ENCODE measurements around the gene DDX25.
A peak's percentile ranks its signal among the peaks of the same experiment; 100 is the strongest.

DDX25 gene

DNA sequence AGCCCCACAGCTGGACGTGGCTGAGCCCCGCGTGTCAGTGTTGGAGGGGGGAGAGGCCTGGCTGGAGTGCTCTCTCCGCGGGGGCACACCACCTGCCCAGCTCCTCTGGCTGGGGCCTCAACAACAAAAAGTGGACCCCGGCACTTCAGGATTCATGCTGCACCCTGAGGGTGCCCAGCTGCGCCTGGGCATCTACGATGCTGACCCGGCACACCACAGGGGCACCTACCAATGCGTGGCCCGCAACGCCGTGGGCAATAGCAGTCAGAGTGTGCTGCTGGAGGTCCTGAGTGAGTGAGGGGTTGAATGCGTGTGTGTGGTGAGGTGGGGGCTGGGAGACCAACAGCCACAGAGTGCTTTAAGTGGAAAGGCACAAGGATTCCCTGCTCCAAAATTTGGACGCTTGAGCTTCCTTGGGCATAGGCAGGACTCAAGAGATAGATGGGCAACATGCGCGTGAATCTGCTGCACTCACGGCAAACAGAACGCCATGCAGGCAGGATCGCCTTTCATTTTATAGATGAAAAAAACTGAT lies 49.2 kb downstream of the DDX25 start:
- H3K27ac ChIP-seq: peak overlapping the region; percentile 14; the same call in 1 of the 2 replicates
- TF ChIP-seq, protein P1, sequence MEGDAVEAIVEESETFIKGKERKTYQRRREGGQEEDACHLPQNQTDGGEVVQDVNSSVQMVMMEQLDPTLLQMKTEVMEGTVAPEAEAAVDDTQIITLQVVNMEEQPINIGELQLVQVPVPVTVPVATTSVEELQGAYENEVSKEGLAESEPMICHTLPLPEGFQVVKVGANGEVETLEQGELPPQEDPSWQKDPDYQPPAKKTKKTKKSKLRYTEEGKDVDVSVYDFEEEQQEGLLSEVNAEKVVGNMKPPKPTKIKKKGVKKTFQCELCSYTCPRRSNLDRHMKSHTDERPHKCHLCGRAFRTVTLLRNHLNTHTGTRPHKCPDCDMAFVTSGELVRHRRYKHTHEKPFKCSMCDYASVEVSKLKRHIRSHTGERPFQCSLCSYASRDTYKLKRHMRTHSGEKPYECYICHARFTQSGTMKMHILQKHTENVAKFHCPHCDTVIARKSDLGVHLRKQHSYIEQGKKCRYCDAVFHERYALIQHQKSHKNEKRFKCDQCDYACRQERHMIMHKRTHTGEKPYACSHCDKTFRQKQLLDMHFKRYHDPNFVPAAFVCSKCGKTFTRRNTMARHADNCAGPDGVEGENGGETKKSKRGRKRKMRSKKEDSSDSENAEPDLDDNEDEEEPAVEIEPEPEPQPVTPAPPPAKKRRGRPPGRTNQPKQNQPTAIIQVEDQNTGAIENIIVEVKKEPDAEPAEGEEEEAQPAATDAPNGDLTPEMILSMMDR (conservative IDR thresholded peaks at IDR 0.05): no peak
- no peak for TF ChIP-seq ZFX (IDR thresholded peaks at IDR 0.05)

DNA sequence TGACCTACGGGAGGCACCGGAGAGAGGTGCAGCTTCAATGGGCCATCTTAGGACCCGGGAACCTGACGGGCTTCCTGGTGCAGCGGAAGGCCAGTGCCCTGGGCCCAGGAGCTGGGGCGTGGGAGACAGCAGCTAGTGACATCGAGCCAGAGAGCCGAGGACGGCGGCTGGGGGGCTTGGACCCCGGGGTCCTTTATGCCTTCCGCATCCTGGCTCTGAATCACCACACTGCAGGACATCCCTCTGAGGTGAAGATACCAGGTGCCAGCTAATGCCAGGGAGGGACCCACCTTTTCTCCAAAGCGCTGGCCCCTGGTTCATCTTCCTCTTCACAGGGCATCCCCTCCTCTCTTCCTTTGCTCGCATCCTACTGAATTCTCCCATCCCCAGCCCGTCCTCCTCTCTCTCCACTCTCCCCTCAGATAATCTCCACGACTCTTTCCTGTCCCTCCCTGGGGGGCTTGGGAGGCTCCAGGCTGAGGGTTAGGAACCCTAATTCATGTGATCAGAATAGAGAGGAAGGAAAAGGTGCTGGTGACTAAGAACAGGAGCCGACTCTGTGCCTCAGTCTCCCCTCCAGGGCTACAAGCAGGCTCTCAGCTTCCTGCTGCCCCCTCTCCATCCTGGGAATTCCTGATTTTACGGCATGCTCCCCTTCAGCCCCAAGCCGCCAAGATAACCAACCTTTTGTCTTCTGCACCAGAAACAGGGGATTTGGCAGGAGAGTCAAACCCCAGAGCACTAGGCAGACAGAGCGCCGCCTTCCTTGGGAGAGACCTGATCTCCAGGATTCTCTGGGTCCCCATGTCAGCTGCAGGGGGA lies 50.0 kb downstream of the DDX25 start:
- TF ChIP-seq, protein P1 (conservative IDR thresholded peaks at IDR 0.05): no peak
- TF ChIP-seq ZFX (IDR thresholded peaks at IDR 0.05): no peak
- H3K27ac ChIP-seq: no peak overlapping the region

DNA sequence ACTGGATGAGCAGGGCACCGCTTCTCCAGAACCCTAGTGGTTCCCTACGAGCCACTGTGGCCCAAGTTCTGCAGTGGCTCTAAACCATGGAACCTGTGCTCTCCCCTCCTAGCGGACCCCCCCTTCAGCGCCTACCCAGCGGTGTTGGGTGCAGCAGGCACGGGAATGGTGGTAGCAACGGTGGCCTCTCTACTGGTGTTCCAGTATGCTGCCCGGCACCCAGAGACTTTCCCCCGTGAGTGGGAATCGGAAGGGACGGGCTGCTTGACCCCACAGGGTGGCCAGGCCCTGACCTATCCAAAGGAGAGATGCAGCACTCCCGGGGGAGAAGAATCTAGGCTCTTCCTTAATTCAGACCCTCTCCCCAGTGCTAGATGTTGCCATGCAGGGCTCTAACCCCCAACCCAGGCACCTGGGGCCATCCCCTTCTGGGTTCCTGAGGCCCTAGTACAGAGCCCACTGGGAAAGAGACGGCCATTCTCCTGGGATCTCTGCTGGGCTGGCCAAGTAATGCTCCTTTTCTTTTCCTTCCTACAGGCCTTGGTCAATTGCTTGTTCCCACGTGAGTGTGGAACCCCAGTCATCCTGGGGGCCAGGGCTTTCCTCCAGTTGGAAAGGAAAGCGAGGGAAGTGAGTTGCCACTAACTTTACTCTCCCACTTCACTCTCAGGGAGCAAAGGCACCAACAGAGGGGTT lies 50.8 kb downstream of the DDX25 start:
- TF ChIP-seq ZFX (IDR thresholded peaks at IDR 0.05): no peak
- TF ChIP-seq, protein P1 (conservative IDR thresholded peaks at IDR 0.05): no peak
- H3K27ac ChIP-seq: no peak overlapping the region

DNA sequence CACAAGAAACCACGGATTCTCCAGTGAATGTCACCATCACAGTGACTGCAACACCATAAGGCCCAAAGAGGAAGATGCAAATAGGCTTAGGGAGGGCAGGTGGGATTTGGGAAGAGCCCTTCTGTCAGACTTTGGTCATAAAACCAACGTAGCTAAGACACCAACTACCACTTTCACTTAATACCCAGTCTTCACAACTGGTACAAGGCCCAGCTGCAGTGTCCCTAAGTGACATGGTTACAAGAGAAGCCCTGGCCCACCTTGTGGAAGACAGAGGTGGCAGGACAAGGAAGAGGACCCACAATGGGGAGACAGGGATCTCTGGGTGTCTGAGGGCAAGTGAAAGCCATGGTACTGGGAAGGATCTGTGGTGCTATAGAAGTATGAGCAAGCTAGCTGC lies 51.5 kb downstream of the DDX25 start:
- H3K27ac ChIP-seq: no peak overlapping the region
- TF ChIP-seq, protein P1 (conservative IDR thresholded peaks at IDR 0.05): no peak
- no peak for TF ChIP-seq ZFX (IDR thresholded peaks at IDR 0.05)

DNA sequence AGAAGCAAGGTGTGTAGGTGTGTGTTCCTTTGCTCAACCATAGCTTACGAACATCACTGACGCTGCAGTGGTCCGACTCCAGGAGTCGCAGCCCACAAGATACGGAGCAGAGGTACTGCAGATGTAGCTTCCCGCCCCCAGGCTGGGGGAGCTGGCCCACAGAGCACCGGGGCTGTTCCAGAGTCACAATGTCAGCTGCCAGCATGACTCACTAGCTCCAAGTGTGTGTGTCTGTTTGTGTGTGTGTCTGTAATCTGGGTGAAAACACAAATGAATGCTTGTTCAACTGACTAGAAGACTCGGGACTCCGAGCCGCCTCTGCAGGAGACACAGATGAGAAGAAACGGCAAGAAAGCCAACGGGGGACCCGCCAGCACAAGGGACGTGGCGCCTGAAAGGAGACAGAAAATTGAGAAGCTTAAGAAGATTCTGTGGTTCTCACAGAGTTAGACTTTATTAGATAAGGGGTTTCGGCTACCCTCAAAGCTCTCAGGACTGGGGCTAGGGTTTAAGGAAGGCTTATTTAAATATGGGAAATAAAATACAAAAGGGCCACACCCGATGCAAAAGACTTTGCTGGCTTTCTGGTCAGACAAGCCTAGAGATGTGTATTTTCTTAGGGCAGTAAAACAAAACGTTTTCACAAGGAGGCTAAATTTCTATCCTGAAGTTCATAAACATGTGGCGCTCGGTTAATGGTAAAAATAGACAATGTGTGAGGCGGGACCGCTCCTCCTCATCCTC lies 52.3 kb downstream of the DDX25 start:
- TF ChIP-seq ZFX (IDR thresholded peaks at IDR 0.05): no peak
- TF ChIP-seq, protein P1 (conservative IDR thresholded peaks at IDR 0.05): no peak

DNA sequence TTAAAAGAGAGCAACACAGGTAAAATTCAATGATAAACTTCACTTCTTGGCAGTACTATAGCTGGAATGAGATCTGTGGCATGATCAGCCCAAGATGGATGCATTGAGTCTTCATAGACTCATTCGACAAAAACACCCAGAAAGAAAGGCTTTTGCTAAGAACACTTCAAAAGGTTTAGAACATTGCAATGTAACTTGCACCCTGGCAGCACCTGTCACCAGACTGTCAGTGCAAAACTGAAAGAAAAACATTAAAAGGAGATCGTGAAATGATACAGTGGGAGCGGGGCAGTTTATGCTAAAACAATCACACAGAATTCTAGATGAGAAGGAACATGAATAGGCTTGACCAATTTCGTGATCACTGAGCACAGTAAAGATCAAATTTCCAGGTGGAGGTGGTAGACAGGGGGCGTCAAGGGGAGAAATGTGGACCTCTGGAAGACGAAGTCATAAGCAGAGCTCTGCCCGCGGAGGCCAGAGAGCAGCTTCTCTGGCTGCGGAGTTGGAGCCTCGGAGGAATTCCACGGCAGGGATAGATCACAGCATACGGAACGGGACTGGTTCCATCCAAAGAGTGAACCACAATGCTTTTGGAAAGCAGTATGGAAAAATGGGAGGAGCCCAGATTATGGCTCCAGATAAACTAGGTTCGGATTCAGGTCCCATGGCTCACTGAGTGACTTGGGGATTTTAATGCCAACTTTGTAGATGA lies 53.5 kb downstream of the DDX25 start:
- TF ChIP-seq, protein P1 (conservative IDR thresholded peaks at IDR 0.05): no peak
- TF ChIP-seq ZFX (IDR thresholded peaks at IDR 0.05): no peak
- no peak overlapping the region for H3K27ac ChIP-seq

More for the DNA sequence above, 52.3 kb downstream of the DDX25 start:
- H3K27ac ChIP-seq: no peak overlapping the region
